ENCODE measurements around the gene CD47.

- TF ChIP-seq CTCF (IDR thresholded peaks at IDR 0.05) (no peak), POLR2A (IDR thresholded peaks at IDR 0.05) (no peak)
These were observed 2.8 kb upstream of the CD47 start for GRCh38 chr3:108093616-108094015.
